Spleen (tissue), 7 donors: Measurements from ENCODE around the gene ZNF436.

Experiments used
- CTCF ChIP-seq, 11 experiments: fragments of 200-600 bp in 7 of 11; fragments of 450-650 bp in 4 of 11; sonication (generic) in 4 of 11; IDR thresholded peaks in 8 of 11; conservative IDR thresholded peaks in 3 of 11; 1 replicate in 7 of 11; 2 replicates in 4 of 11; pipeline versions ENCODE4 v1.4.0 to v1.8.0; 2016 to 2021; ENCODE audit warnings: antibody characterized with exemption in 11 of 11, inconsistent platforms in 4 of 11, mild to moderate bottlenecking in 1 of 11
- POLR2A ChIP-seq, 3 donors: fragments of 450-650 bp; IDR thresholded peaks; one replicate each; pipeline ENCODE4 v1.5.1; 2017; ENCODE audit warnings: antibody characterized with exemption in 3 of 3, mild to moderate bottlenecking in 1 of 3
- POLR2AphosphoS5 ChIP-seq, 3 donors: sonication (generic); formaldehyde crosslinking; IDR thresholded peaks; one replicate each; pipeline ENCODE4 v1.5.1; 2017; ENCODE audit warnings: antibody characterized with exemption in 3 of 3
- donor health status: DM: no; HTN: no; CAD: no; lungs with moderate emphysema.
- donor health status: DM: no; HTN: no; CAD: no.
- donor health status: DM: no; HTN: no; CAD: no.

DNA sequence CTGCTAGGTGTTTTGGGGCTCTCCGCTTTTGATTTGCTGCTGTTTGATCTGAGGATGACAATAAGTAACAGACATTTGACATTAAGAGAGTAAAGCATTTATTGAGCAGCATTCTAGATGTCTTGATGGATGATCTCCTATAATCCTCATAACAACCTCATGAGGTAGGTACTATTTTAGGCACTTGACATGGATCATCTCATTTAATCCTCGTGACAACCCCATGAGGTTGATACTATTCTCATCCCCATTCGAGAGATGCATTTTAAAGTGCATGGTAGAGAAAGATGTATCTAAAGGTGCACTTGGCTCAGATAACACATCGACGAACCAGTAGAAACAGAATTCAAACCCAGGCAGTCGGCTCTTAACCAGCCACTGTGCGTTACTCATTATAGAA is 28.3 kb upstream of the ZNF436 start:
- TF ChIP-seq CTCF (IDR thresholded peaks at IDR 0.05 in 8 of 11, conservative IDR thresholded peaks at IDR 0.05 in 3 of 11), result no peak
- no peak for TF ChIP-seq POLR2AphosphoS5 (IDR thresholded peaks at IDR 0.05)
- no peak for TF ChIP-seq POLR2A (IDR thresholded peaks at IDR 0.05)
